GM21576 (cell line): ENCODE measurements around the gene HHLA2.

Source experiments
- ATAC-seq: cut with Tn5 transposase; IDR thresholded peaks from one replicate; pipeline ENCODE4 v1.9.1; 2021; ENCODE audit warnings: mild to moderate bottlenecking, moderate library complexity; ENCODE audit not compliant: unreplicated experiment

The HHLA2 gene

DNA sequence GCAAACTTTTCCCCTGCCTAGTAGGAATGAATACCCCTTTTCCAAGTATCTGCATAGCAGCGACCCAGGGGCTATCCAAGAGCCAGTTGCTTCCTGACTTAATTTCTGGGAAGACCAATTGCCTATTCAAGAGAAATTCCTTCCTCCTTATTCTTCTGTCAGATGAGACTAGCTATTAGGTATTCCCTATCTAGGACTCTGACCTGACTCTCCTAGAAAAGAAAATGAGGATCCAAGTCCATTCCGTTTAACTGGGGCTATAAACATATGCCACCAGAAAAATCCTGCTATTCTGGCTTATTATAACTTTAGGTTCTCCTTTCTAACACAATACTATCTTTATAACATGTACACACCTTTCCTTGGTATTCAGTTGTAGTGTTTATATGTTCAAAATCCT, 1.7 kb downstream of the HHLA2 start:
- no peak for ATAC-seq

DNA sequence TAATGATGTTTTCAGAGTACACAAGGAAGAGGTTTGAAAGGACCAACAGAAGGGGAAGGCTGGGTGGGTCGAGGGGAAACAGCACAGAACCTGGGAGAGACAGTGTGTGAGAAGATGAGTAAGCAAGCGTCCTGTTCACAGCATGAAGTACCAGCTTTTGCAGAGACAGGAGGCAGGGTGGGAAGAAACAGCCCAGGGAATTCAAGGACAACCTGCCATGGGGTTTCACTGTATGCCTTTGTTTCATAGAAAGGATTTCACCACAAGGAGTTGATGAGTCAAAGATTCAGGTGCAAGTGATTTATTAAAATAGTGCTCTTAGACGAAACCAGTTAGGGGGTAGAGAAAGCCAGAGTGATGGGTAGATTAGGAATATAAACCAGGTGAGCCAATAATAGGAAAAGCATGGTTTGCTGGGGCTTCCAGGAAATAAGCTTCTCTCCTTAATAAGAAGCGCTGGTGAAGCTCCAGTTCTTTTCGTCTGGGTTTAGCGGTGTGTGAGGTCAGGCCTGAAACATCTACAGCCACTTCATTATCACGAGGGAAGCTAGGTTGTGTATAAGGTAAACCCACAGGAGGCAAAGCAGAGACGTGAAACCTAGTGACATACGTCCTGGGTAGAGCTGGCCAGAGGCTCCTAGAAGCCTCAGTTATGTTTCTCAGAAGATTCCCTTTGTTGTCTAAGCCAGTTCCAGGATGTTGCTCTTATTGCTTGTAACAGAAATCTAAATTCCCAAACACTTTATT, 3.9 kb downstream of the HHLA2 start:
- no peak for ATAC-seq

DNA sequence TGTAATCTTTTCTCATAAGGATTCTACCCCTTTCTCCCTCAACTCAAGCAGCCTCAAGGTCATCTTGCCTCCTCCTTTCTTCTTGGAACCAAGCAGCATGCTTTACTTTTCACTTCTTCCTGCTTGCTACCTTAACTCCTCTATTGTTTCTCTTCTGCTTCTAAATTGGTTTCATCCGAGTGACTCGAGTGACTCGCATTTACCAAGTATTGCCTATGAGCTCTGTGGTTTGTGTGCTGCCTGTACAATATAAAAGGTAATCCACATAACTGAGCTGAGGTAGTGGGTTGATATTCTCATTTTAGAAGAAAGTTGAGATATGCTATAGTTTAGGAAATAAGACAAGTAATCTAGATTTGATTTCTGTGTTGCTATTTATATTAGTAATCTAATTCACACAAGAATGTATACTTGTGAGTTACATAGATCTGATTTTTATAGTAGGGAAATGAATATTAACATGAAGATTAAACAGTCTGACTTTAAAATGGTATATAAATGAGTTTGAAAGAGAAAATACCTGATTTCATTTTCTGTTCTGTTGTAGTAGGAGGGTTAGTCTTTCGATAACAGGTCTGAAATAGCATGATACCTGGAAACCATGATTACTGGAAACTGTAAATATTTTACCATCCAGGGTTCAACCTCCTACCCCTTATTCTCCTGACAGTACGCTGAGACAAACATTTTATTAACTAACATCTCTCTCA, 5.5 kb downstream of the HHLA2 start:
- ATAC-seq: peak; percentile 77

DNA sequence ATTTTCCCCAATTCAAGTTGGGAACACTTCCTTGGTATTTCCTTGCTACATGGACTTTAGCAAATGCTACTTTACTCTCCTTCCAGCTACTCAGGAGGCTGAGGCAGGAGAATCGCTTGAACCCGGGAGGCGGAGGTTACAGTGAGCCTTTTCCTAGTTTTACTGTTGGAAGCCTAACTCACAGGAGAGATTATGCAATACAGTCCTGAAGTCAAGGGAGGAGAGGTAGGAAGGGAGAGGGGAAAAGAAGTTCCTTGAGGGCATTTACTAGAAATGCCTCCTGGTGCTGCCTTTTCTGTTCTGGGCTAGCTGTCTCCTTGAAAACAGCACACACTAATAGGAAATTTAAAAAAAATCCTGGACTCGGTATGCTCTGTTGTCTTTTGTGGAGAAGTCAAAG, 6.2 kb downstream of the HHLA2 start:
- ATAC-seq: no peak

DNA sequence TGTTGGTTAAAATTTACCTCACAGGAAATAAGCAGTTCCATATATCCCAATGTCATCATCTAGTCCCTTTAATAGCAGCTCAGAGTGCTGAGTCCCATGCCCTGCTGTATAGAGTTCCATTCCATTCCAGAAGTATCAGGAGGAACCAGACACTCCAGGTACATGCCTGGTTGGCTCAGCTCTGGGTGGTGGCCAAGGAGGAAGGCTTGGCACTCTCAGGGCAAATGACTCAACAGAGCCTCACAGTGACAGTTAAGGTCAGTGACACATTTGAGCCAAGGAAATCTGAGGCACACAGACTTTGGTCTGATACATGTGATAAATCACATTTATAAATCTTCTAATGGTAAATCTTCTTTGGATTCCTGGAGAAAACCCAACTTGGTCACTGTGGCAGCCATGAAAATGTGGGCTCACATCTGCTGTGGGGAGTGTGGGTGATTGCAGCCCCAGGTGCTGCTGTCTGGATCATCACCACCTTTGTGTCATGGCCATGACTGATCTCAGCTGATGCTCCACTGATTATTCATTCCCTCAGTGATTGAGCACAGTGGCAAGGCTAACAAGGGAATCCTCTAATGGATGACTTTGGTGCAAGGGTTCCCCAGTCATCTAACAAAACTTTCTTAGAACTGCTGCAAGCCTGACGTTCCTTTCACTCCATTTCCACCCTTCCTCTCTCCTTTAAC, 9.3 kb downstream of the HHLA2 start:
- no peak for ATAC-seq

DNA sequence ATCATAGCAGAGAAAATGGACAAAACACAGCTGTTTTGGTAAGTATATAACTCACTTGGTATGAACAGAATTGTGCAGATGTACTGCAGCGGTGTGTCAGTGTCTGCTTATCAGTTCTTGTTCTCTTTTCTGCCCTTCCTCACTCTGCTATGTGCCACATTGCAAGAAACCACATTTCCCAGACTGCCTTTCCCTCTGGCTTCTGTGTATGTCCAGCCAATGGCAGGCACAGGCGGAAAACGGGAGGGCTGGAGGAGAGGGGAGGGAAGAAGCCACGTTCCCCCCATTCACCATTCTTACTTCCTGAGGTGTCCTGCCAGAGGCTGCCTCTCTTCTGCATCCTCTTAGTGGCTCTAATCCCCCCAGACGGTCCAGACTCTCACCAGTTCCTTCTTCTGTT, 15.4 kb downstream of the HHLA2 start:
- ATAC-seq: no peak

DNA sequence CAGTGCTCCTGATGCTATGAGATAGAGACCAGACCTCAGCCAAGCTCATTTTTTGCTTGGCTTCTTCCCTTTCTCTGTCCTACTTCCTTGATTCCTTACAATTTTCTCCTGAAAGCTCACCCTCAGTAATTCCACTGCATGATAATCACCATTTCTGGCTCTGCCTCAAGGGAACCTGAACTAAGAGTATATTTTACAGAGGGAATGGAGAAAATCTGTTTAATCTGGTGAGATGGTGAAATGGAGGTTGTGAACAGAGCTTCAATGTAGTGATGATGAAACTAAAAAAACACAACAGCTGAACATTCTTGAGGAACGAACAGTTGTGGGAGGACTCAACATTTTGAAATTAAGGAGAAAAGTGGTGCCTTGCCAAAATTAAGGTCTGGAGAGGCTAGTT, 16.3 kb downstream of the HHLA2 start:
- no peak for ATAC-seq

DNA sequence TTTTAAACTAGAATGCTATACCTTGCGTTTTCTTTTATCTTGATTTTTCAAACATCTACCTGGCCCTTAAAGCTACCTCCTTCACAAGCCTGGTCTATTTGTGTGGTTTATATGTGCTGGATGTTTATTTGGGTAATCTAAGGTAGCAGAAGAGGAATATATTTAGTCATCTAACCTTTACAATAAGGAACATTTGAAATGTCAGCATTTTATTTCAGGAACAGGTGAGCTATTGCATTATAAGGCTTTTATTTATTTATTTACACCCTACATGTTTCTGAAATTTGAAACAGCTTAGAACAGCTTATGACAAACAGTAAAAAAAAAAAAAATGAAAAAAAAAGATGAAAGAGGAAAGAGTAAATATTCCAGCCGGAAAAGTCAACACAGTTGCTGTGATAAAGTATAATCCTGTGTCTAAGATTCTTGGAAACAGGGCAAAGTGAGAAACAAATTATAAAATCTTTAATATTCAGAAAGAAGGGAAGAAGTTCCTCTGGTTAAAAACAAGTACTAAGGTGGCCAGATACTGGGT, 19.5 kb downstream of the HHLA2 start:
- ATAC-seq: no peak

DNA sequence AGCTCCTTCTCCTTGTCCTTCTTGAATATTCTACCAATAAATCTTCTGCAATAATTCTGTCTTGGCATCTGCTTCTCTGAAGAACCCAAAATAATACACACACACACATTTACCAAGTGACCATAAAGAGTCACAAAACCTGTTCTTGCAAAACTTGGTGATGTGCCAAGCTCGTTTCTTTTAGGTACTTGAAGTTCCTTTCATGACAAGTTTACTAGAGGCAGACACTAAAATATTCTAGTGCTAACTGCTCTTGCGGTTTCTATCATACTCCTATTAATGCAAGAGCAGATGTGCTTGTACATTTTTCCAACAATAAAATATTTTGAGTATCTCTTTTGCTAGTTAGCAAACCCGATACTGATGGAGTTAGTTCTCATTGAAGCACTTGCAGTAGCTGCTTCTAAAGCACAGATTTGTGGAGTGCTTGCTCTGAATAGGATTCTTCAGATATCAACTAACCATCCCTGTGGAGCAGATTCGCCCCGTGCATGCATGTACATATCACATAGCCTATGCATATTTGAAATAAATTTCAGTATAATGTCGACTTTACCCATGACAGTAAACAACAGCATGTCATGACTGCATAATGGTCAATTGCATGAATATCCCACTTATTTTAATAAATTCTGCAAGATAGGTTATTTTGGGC, 23.2 kb downstream of the HHLA2 start:
- ATAC-seq: no peak

DNA sequence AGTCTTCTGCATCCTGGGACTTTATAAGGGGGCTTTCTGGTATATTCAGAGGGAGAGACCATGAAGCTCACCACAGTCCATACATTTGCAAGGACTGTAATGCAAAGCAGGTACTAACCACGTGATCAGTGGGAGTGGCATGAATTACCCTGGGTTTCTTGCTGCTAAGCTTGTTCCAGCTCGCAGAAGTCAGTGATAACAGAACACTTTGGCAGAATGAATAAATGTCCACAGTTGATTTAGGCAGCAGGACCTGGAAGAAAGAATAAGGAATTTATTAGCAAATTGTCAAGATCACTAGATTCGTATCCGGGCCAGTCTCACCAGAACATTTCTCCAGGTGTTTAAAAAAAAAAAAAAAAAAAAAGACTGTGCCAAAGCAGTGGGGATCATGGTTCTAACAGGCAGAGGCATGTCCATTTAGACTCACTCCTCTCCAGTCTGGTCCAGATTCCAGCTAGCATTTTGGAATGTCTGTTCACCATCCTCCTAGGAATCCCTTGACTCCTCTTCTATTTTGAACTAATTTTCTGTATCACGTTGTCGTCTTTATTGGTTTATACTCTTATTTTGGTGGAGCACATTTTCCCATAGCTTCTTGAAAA, 24.5 kb downstream of the HHLA2 start:
- no peak for ATAC-seq

DNA sequence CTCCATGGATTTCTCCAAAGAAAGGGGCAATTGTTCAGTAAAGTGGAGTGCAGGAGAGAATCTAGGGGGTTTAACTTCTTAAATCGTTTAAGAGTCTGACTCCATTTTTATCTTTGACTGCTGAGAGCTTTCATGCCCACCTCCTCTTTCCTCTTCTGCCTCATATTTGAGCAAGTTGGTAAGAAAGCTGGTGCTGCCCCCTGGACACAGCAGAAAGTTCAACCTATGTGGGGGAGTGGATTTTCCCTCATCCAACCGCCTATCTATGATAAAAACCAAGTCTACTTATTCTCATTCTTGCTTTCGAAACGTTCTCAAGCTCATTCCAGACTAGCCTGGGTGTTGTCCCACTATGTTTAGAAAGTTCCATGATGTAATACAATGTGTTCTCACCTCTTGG, 26.0 kb downstream of the HHLA2 start:
- no peak for ATAC-seq

DNA sequence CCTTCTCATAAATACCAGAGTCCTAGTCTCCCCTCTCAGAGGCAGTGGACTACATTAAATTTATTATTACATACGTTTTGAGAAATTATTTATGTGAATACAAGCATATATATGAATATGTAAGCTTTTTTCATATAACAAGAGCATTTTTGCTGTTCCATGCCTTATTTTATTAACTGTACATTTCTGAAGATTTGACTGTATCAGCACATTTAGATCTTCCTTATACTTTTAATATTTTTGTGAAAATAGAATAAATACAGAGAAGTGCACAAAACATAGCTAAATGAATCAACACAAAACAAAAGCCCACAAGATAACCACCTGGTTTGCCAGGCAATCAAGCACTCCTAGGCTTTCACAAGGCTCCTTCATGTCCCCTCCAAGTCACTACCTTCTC, 27.8 kb downstream of the HHLA2 start:
- no peak for ATAC-seq

DNA sequence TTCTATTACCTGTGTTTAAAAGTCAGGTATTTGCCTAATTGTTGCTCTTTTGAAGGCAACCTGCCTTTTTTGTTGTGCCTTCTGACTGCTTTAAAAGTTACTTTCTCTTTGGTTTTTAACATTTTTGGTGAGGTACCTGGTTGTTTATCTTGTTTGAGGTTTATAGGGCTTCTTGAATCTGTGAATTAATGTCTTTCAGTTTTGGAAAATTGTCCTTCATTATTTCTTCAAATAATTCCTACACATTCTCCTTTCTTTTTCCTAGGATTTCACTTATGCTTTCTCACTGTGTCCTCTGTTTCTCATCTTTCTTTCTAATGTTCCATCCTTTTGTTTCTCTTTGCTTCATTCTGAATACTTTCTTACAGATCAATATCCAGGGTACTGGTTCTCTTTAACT, 30.8 kb downstream of the HHLA2 start:
- ATAC-seq: no peak

DNA sequence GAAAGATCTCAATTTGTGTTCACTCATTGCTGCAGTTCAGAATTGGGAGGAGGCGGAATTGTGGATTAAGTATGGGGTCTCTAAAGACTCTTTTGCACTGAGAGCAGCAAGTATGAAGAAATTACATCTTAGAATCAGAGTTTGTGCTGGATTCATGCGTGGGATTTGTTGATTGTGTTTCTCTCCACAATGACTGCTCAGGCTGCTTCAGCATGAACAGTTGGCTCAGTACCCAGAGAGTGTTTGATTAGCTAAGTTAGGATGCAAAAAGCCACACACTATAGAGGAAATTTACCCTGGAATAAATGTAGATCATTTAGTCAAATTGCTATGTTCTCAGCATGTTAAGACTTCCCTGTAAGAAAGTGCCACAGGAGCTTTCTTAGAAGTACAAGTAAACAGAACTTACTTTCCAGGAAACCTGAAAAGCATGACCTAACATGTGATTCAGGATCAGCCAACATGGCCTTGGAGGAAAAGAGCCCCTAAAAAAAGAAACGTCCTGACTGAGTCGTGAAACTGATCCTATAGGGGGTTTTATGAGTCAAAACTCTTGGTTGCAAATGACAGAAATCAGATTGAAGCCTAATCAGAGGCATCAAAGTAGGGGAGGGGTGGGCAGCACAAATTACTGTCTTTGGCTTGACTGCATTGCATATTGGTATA, 32.6 kb downstream of the HHLA2 start:
- no peak for ATAC-seq

DNA sequence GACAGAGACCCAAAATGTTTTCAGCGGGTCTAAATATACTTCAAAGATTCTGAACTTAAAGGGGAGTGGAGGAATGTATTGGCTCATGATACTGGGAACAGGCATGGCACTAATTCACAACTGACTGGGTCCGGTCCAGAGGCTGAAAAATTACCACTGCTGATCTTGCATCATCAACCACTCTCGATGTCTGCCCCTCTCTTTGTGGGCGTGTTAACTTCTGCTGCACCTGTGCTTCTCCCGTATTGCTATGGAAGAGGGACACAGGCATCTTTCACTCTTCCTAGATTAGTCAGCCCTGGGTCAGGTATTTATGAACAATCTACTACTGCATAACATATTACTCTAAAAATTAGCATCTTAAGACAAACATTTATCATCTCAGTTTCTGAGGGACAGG, 33.2 kb downstream of the HHLA2 start:
- ATAC-seq: no peak

DNA sequence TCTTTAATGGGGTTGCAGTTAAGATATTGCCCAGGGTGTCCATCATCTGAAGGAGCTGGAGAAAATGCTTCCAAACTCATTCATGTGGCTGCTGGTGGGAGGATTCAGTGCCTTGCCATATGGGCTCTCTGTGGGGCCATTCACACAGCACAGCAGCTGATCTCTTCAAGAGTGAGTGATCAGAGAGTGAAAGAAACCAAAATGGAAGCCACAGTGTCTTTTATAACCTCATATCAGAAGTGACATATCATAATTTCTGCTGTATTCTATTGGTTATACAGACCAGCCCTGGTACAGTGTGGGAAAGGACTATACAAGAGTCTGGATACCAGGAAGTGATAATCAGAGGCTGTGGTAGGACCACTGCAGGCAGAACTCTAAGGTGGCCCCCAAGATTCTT, 33.6 kb downstream of the HHLA2 start:
- no peak for ATAC-seq

DNA sequence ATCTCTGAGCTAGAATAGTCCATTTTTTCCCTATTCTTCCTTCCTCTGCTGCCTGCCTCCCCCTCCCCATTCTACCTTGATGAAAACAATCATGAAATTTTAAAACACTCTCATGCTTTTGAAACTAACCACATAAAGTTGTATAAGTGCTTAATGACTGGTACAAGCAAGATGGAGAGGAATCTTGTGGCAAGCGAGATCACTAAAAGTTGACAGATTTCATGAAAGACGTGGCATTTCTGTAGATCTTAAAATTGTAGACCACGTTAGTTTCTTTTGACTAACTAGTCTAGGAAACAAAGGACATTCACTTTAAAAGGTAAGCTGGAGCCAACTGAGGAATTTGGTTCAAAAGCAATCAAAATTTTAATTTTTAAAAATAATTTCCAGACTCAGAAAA, 35.4 kb downstream of the HHLA2 start:
- no peak for ATAC-seq

DNA sequence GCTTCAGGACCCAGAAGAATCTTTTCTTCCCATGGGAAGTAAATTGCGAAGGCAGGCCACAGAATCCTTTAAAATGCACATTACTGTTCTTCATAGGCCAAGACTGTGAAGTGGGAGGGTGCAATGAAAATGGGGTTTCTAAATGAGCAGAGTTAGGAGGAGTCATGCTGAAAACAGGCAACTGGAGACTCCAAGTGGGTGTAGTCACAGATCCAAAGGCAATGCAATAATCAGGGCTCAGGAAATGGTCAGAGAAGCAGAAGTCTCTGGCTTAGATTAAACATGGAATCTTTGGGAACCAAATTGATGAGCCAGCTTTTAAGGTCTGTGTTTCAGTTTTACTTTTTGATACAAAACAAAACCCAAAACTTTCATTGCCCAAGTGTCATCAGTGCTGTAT, 37.6 kb downstream of the HHLA2 start:
- ATAC-seq: no peak

DNA sequence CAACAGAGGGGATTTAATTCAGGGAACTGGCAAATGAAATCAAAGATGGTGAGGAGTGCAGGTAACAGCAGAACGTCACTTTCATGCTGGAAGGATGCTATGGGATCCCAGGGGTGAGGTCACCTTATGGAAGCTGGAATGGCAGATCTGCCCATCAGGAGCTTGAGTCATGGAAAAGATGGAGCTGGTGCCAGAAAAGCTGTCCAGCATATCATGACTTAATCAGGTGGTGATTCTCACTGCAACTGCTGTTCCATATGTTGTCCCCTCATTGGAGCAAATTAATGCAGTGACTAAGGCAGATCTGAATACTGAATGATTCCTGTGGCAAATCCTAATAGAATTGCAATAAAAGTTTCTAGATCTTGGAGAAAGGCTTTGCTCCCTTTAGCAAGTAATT, 38.4 kb downstream of the HHLA2 start:
- no peak for ATAC-seq

DNA sequence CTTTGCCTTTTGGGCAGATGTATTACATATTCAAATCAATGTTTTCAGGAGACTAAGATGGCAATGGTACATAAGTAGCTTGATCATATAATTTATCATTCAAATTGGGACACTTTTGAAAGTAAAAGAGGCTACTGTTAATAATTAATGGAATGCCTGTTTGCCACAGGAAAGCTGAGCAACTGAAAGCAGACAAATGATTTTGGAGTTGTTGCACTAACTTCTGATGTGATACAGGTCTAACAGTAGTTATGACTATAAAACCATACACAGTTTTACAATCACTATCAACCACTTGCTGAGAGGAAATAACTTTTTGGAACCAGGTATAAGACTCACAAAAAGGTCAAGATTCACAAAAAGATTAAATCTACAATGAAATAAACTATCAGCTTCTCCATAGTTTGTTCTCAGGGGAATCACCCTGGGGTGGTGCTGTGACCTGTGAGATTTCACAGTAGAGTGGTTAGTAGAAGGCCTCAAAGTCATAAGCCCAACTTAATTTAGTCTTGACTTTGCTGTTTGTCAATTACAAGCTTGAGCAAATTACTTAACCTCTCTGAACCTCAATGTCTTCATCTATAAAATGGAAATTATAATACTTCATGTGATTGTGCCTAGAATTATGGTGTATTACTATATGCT, 42.7 kb downstream of the HHLA2 start:
- no peak for ATAC-seq
